Right atrium auricular region (tissue), 2 donors: Measurements from ENCODE around the gene TBC1D5. TPM values are rescaled to one million over a fixed set of nuclear protein-coding genes. Genes with fewer than 3 reads are reported as not detected.
A peak's percentile ranks its signal among the peaks of the same experiment; 100 is the strongest.

Source experiments
- DNase-seq: peaks from one replicate; pipeline ENCODE4 v3.0.0-alpha.2; 2019; ENCODE audit warnings: low spot score
- H3K27ac ChIP-seq, 2 donors: fragments of 200-600 bp; sonication (generic); 1 replicate in 1 of 2; 2 replicates in 1 of 2; pipeline ENCODE4 v1.5.1; 2016 to 2019
- H3K27me3 ChIP-seq, 2 donors: fragments of 200-600 bp; sonication (generic); one replicate each; pipeline versions ENCODE4 v1.5.1 to v1.6.0; 2017 to 2019
- H3K36me3 ChIP-seq: fragments of 200-600 bp; sonication (generic); one replicate; pipeline ENCODE4 v1.5.1; 2016
- H3K4me1 ChIP-seq, 2 donors: fragments of 200-600 bp; sonication (generic); one replicate each; pipeline versions ENCODE4 v1.5.1 to v1.6.0; 2017 to 2019
- H3K4me3 ChIP-seq, 2 donors: fragments of 200-600 bp; sonication (generic); 1 replicate in 1 of 2; 2 replicates in 1 of 2; pipeline ENCODE4 v1.5.1; 2017 to 2019; ENCODE audit warnings: mild to moderate bottlenecking in 1 of 2, moderate library complexity in 1 of 2
- H3K9me3 ChIP-seq, 2 donors: fragments of 200-600 bp; sonication (generic); one replicate each; pipeline ENCODE4 v1.5.1; 2019
- CTCF ChIP-seq, 2 donors: fragments of 200-600 bp; sonication (generic); IDR thresholded peaks; one replicate each; pipeline ENCODE4 v1.5.1; 2019; ENCODE audit warnings: antibody characterized with exemption in 2 of 2
- total RNA-seq, 2 donors: library from RNA; depleted of rRNA; stranded (reverse); fragments of >200 nt; gene quantifications; one replicate each; pipeline ENCODE4 v1.1.0, GENCODE V29; 2016

Gene TBC1D5
- total RNA-seq, 2 donors from 2014 or later: 35.2 to 40.2 TPM

GRCh38 chr3:17190353-17191078 is 551.9 kb downstream of the TBC1D5 start:
- H3K27ac ChIP-seq: peak overlapping the region; percentile 45 to 51
- H3K4me1 ChIP-seq: peaks cover 0 to 19% of the 10 kb centered on the region in 2 donors
- no peaks in the 10 kb centered on the region for H3K36me3 ChIP-seq
- H3K9me3 ChIP-seq: no peaks in the 10 kb centered on the region
- TF ChIP-seq CTCF (IDR thresholded peaks at IDR 0.05): no peak
- no peak overlapping the region for H3K4me3 ChIP-seq
- DNase-seq: no peak
- no peaks in the 10 kb centered on the region for H3K27me3 ChIP-seq

- H3K4me3 ChIP-seq: no peak overlapping the region
- no peaks in the 10 kb centered on the region for H3K9me3 ChIP-seq
- no peak for TF ChIP-seq CTCF (IDR thresholded peaks at IDR 0.05)
- H3K36me3 ChIP-seq: no peaks in the 10 kb centered on the region
- H3K4me1 ChIP-seq: peaks cover 0 to 19% of the 10 kb centered on the region in 2 donors
- no peak for DNase-seq
- peak overlapping the region in 1 of 2 donors; percentile 64 for H3K27ac ChIP-seq
- no peaks in the 10 kb centered on the region for H3K27me3 ChIP-seq
These were observed 554.1 kb downstream of the TBC1D5 start for GRCh38 chr3:17188378-17188777.

- H3K9me3 ChIP-seq: no peaks in the 10 kb centered on the region
- no peaks in the 10 kb centered on the region for H3K27me3 ChIP-seq
- no peak overlapping the region for H3K4me3 ChIP-seq
- peak overlapping the region in 1 of 2 donors; percentile 64 for H3K27ac ChIP-seq
- H3K4me1 ChIP-seq: peaks cover 0 to 22% of the 10 kb centered on the region in 2 donors
- no peak for DNase-seq
- no peak for TF ChIP-seq CTCF (IDR thresholded peaks at IDR 0.05)
- H3K36me3 ChIP-seq: no peaks in the 10 kb centered on the region
These were observed 554.7 kb downstream of the TBC1D5 start for GRCh38 chr3:17187589-17188184.

- TF ChIP-seq CTCF (IDR thresholded peaks at IDR 0.05): no peak
- DNase-seq: no peak
- peak overlapping the region in 1 of 2 donors; percentile 28 for H3K27ac ChIP-seq
- no peaks in the 10 kb centered on the region for H3K36me3 ChIP-seq
- no peak overlapping the region for H3K4me3 ChIP-seq
- H3K9me3 ChIP-seq: no peaks in the 10 kb centered on the region
- H3K4me1 ChIP-seq: peaks cover 0 to 28% of the 10 kb centered on the region in 2 donors
- H3K27me3 ChIP-seq: no peaks in the 10 kb centered on the region
These were observed 558.4 kb downstream of the TBC1D5 start for GRCh38 chr3:17183951-17184550.

GRCh38 chr3:17182166-17182565 is 560.3 kb downstream of the TBC1D5 start:
- peaks cover 0 to 29% of the 10 kb centered on the region in 2 donors for H3K4me1 ChIP-seq
- no peaks in the 10 kb centered on the region for H3K9me3 ChIP-seq
- no peaks in the 10 kb centered on the region for H3K36me3 ChIP-seq
- H3K27ac ChIP-seq: peak overlapping the region in 1 of 2 donors; percentile 40
- no peak for TF ChIP-seq CTCF (IDR thresholded peaks at IDR 0.05)
- no peaks in the 10 kb centered on the region for H3K27me3 ChIP-seq
- H3K4me3 ChIP-seq: no peak overlapping the region
- DNase-seq: no peak
